ENCODE data around the gene NPM1. TPM values are rescaled to one million over a fixed set of nuclear protein-coding genes. Genes with fewer than 3 reads are reported as not detected.

NPM1 gene
- total RNA-seq, 1 donor from 2014 or later = 544 TPM

DNA sequence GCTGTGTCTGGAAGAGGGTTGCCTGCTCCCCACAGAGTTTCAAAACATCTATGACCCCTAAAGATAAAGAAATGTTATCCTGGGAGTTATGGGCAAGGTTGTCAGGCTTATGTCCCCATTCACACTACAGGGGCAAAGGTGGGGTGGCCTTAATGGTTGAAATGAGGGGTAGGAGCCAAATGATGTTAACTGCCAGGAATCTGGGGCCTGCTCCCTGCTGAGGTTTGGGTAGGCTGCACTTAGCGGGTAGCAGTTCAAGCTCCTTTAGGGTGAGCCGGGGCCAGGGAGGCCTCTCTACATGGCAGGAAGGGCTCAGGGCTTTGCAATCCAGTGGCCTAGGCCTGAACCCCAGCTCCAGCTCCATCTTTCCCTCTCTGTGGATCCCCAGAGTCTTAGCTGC is 34.8 kb downstream of the NPM1 start:
- peak; percentile 38 for DNase-seq (ENCODE audit: low spot score)
- ATAC-seq = no peak
- intact Hi-C loops (cut with DNase I) = no loop called here

DNA sequence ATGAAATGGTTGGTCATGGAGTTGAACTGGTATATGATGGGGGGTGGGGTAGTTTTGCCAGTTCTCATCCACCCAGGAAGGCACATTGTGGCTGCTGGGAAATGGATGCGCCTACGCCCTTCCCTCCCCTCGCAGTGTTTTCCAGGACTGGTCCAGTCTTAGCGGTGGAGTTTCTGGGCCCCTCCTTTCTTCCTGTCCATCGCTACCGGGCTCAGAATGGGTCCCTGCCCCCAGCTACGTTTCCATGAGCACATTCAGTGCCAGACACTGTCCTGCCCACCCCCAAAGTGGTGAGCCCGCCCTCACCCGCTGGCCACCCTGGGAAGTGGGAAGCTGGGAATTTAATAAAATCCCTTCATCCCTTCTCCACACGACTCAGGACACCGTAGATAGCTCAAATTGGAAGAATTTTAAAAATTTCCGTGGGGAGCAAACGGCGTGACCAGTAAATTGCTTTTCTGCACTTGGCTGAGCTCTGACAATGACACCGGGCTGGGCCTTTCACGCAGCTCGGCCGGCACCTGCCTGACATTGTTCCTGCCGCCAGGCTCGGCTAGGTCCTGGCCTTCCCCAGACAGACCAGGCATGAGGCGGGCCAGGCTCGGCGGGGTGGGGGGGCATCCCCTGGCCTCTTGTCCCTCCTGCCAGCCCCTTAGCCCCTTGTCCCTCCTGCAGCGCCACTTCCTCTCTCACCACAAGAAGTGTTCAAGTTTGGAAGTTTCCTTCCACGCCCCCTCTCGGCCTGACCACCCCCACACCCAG is 35.4 kb downstream of the NPM1 start:
- intact Hi-C loops (cut with DNase I) = no loop called here
- no peak for ATAC-seq
- DNase-seq (ENCODE audit: low spot score) = peak; percentile 53

DNA sequence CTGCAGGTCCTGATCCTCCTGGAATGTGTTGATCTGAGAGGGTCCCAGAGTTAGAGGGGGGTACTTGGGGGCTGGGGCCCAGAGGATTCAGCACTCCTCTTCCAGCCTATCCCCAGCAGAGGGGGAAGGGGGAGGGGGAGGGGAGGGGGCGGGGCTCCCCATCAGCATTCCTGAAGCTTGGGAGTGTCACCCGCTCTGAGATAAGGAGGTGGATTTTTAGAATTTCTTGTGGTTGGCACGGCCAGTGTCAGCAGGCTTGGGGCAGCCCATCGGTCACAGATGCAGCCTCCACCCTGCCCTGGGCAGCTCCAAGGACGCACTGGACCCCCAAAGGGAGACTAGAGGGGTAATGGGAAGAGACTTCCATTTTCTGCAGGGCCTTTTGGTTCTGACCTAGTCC is 37.1 kb downstream of the NPM1 start:
- ATAC-seq (no peak), DNase-seq (ENCODE audit: low spot score) (peak; percentile 33)
- intact Hi-C loops (cut with DNase I) = no loop called here

DNA sequence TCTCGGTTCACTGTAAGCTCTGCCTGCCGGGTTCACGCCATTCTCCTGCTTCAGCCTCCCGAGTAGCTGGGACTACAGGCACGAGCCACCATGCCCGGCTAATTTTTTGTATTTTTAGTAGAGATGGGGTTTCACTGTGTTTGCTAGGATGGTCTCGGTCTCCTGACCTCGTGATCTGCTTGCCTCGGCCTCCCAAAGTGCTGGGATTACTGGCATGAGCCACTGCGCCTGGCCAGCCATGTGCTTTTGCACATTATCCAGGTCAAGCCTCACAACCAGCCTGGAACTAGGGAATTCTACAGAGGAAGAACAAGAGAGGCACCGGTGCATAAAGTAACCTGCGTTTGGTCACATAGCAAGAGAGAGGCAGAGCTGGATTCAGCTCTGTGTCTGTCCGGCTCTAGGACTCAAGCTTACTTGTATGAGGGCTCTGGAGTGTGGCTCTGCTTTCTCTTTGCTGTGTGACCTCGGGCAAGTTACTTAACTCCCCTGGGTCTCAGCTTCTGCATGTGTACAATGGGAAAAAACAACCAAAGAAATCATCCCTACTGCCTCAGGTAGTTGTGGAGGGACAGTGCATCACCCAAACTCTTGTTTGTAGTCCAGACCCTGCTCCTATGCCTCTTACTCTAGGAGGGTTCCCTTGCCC is 38.1 kb downstream of the NPM1 start:
- ATAC-seq = no peak
- intact Hi-C loops (cut with DNase I) = no loop called here
- DNase-seq (ENCODE audit: low spot score) = peak; percentile 28

DNA sequence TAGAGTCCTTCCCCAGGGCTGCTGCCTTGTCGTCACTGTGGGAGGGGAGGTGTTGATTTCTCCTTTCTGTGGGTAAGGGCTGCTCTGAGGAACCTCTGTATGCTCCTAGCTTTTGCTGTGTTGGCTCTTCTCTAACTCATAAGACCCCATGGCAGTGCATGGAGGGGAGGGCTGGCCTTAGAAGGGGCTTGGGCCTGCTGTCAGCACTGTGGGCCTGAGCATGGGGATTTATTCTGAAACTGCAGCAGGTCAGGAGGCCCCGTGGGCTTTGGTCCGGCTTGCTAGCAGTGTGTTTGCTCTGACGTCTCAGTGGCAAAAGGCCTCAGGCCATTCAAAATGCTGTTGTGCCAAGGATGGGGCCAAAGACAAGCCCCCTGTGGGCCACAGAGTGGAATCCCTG is 38.6 kb downstream of the NPM1 start:
- DNase-seq (ENCODE audit: low spot score) (peak; percentile 33), ATAC-seq (no peak)
- intact Hi-C loops (cut with DNase I) = no loop called here

DNA sequence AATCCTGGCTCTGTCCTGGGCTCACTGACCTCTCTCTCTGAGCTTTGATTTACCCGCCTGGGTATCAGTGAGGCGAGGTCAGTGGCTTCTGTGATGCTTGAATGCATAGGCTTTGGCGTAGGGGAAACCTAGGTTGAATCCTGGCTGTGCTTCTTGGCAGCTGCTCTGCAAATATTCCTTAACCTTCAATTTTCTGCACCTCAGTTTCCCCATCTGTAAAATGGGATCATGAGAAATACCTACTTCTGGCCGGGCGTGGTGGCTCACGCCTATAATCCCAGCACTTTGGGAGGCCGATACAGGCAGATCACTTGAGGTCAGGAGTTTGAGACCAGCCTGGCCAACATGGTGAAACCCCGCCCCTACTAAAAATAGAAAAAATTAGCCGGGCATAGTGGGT is 39.0 kb downstream of the NPM1 start:
- DNase-seq (ENCODE audit: low spot score) = no peak
- ATAC-seq = no peak
- intact Hi-C loops (cut with DNase I) = no loop called here

DNA sequence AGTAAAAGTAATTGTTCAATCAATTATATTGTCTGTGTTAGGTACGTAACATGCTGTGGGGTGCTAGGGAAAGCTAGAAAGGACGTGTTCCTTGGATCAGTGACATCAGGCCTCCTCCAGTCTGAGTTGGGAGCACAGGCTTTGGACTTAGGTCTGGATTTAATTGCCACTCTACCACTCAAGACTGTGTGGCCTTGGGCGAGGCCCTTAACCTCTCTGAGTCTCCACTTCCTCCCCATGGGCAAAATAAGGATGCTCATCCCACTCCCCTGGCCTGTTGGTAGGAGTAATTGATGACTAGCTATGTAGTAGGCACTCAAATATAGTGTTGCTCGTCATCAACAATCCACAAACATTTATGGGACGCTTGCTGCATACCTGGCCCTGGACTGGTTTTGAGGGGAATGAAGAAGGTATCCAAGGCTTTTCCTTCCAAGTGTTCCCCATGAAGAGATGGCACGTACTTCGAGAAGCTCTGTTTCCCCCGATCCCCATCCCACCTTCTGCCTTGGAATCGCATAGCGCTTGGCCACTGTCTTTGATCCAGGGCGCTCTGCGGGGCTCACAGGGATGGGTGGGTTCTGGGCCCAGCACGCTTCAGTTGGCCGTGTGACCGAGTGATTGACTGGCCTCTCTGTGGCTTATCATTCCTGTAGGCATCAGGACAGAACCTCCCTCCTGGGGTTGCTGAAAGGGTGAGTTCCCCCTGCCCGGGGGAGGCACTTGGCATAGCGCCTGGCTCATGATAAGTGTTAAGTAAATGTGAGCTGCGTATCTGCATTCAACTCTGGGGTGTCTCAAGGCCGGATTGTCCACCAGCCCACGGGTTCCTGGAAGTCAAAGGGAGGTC is 39.9 kb downstream of the NPM1 start:
- intact Hi-C loops (cut with DNase I) = no loop called here
- DNase-seq (ENCODE audit: low spot score) (peak; percentile 53), ATAC-seq (no peak)

DNA sequence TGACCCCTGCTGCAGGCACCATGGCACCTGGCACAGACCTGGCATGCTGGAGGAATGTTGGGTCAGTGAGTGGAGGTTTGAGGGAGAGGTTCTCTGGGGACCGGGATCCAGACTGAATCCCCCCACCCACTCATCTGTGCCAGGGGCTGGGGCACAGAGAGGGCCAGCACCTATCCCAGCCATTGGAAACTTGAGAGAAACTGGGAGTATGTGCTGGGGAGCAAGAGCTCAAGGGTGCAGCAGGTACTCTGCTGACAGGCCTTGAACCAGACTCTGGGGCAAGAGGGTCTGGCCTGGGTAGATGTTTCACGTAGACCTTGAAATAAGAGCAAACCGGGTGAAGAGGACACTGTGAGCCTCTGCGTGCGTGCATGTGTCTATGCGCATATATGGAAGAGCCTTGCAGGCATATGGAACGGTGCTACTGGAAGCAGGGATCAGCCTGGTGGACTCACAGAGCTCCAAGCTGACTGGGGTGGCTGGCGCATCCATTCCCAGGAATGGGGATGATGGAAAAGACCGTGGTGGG is 40.6 kb downstream of the NPM1 start:
- intact Hi-C loops (cut with DNase I) = no loop called here
- ATAC-seq = no peak
- DNase-seq (ENCODE audit: low spot score) = peak; percentile 38

DNA sequence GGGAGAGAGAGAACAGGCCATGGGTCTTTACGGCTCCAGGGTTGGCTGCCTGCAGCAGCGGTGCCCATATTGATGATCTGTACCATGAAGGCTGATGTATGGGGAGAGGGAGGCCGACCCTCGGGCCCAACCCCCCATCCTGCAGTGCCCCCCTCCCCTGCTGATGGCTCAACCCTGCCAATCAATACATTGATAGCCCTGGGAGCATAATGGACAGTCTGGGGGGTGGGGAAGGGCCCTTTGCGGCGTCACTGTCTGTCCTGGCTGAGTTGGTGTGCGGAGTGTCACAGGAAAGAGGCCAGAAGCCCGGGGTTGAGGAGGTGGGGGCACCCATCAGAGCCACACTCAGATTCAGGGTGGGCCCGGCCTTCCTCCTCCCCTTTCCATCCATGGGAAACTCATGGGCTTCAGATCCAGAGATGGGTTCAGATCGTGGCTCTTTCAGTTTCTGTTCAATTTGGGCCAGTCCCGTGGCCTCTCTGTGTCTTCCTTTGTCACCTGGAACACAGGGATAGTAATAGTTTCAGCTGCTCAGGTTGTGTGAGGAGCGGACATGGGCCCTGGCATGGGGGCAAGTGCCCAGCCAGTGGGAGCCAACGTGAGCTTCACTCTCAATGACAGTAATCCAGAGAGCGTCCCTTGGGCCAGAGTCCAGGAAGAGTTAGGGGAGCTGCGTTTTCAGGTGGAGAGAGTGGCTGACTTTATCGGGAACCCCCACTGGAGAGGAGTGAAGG is 41.3 kb downstream of the NPM1 start:
- ATAC-seq = no peak
- peak; percentile 42 for DNase-seq (ENCODE audit: low spot score)
- intact Hi-C loops (cut with DNase I) = no loop called here

DNA sequence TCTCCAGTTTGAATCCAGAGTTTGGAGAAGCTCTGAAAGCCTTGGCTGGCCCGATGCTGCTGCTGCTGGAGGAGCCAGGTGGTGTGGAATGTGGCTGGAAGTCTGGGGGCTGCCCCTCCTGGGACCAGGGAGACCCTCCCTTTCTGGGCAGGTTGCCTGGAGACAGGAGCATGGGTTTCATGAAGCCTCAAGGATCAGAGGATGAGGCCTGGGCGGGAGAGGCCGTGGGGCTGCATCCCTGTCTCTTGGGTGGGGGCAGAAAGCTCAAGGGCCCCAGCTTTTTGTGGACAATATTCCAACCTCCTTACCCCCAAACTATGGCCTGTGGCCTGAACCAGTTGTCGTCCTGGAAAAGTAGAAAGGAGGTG is 41.9 kb downstream of the NPM1 start:
- DNase-seq (ENCODE audit: low spot score) (peak; percentile 36), ATAC-seq (no peak)
- intact Hi-C loops (cut with DNase I) = no loop called here

DNA sequence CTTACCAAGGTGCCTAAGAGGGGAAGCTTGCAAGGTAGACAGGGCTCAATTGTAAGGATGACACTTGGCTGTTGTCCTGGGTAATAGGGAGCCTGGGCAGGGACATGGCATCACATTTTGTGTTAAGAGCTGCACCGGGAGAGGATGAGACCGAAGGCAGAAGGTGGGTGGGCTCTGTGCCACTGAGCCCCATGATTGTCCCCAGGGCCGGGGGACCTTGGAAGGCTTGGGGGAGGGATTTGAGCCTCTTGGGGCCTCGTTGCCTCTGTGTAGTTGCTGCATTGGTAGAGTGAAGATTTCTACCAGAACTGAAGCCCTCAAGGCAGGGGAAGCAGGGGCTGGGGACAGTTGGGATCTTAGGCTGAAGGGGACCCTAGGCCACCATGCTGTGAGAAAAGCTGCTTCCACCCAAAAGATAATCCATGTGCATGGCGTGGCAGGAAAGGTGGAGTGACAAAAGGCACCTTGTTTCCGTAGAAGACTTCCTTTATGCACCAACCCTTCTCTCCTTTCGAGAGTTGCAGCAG is 43.7 kb downstream of the NPM1 start:
- DNase-seq (ENCODE audit: low spot score) (peak; percentile 31), ATAC-seq (no peak)
- intact Hi-C loops (cut with DNase I) = no loop called here

DNA sequence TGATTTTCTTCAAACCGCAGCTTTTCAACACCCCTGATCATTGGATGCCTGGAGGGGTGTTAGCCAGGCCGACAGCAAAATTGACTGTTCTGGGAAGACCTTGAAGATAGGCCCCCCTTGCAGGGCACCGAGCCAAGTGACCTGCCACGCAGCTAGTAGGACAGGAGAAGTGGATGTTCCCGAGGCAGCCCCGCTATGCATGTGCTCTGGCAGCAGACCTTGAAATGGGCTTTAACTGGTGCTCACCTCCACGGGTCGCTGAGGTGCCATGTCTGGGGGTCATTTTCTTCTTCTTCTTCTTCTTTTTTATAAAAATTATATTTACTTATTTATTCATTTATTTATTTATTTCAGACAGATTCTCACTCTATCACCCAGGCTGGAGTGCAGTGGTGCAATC is 44.4 kb downstream of the NPM1 start:
- ATAC-seq (no peak), DNase-seq (ENCODE audit: low spot score) (no peak)
- intact Hi-C loops (cut with DNase I) = no loop called here

DNA sequence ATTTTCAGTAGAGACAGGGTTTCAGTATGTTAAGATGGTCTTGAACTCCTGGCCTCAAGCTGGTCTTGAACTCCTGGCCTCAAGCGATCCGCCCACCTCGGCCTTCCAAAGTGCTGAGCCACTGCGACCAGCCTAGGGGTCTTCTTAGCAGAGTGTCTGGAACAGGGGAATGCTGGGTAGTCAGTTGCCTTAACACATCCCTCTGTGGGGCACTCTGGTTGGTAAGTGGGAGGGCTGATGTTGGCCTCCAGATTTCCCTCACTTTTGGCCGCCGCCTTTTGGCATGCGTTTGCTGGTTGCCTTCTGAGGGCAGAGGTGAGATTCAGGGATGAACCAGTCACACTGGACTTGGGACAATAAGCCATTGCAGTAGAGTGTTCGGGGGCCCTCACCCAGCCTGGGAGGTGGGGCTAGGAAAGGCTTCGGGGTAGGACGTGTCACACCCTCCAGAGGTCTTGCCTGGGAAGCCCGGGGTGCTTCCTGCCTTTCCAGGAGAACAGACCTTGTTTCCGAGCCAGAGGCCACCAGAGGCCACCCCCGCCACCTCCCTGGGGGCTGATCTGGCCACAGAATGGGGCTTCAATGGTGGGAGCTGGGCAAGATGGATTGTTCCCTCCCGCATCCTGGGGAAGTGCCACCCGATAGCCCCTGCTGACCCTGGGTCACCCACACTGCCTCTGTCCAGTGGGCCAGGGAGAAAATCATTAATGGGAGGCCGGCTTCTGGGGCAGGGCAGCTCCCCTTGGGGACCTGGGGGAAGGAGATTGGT is 45.1 kb downstream of the NPM1 start:
- ATAC-seq = no peak
- intact Hi-C loops (cut with DNase I) = no loop called here
- DNase-seq (ENCODE audit: low spot score) = no peak

DNA sequence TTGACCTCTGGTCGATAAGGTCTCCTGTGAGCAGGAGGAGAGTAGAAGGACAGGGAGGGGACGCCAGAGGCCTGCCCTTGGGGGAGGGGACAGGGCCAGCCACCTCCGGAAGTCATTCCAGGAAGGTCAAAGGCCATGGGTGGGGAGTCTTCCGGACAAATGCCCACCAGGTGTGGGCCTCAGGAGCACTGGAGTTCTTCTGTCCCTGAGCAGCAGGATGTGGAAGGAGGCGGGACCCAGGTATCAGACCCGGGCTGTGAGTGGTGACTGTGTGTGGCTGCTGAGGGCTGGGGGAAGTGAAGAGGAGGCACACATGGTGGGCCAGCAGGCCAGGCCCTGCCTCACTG is 45.7 kb downstream of the NPM1 start:
- no peak for DNase-seq (ENCODE audit: low spot score)
- ATAC-seq = no peak
- intact Hi-C loops (cut with DNase I) = no loop called here

DNA sequence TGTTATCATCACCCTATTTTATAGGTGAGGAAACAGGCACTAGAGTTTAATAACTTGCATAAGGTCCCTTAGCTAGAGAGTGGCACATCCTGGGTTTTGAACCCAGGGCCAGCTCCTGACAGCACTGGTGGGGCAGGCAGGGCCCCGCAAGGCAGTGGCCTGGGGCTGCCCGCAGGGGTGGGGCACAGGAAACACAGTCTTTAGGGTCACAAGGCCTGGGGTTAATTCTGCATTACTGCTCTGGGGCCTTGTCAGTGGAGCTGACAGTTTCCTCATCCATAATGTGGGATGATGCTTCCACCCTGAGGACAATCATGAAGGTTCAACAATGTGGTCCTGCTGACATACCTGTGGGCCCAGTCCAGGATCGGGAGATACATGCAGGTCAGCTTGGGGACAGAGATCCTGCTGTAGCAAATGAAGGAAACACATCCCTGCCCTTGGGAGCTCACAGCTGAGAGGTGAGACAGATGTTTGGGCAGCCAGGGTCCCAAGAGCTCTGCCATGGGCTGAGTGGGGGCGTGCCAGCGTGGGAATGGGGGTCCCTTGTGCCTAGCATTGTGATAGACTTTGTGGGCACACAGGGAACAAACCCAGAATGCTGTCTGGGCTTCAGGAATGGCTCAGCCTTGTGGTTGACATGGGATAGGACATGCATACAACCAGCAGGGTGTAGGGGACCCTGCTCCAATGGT is 46.5 kb downstream of the NPM1 start:
- ATAC-seq = no peak
- intact Hi-C loops (cut with DNase I) = no loop called here
- DNase-seq (ENCODE audit: low spot score) = no peak

DNA sequence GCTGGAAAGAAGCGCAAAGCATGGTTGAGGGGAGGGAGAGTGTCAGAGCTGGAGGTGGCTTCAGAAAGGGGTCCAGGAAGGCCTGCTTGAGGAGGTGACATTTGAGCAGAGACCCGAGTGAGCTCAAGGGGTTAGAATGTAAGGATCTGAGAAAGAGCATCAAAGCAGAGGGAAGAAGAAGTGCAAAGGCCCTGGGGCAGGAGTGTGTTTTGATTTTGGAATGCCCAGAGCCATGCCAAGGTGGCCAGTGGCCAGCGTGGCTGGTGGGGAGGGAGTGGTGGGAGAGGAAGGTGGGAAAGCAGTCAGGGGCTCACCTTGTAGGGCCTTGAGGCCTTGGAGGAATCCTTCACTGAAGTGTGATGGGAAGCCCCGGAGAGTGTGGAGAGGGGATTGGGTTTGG is 47.2 kb downstream of the NPM1 start:
- intact Hi-C loops (cut with DNase I) = no loop called here
- ATAC-seq (no peak), DNase-seq (ENCODE audit: low spot score) (no peak)

DNA sequence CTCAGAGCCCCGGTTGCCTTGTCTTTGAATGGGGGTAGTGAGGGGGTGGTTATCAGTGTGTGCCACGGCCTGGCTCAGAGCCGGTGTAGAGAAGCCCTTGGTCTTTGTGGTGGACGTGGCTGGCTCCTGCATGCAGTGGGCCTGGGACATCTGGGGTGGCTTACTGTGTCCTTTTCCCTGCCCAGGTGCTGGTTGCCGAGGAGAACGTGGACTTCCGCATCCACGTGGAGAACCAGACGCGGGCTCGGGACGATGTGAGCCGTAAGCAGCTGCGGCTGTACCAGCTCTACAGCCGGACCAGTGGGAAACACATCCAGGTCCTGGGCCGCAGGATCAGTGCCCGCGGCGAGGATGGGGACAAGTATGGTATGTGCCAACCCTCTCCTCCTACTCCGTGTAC is 48.3 kb downstream of the NPM1 start:
- no peak for ATAC-seq
- no peak for DNase-seq (ENCODE audit: low spot score)
- intact Hi-C loops (cut with DNase I) = no loop called here

DNA sequence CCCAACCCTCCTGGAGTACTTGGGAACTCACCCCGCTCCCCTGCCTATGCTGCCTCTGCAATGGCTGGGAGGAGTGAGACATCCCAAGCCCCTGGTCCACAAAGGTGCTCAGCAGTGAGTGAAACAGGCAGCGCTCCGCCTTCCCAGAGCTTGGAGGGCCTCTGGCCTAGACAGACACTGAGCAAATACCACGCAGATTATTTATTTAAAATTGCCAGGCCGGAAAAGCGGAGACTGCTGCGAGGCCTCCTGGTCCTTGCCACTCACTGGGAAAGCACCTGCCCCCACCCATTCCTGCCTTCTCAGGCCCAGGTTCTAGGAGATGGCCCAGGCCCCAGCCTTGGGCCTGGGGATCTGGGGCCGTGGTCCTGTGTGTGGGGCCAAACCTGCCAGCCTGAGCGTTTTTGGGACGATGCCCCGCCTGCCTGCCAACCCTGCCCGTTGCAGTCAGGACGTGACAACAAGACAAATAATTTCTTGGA is 49.2 kb downstream of the NPM1 start:
- no peak for DNase-seq (ENCODE audit: low spot score)
- intact Hi-C loops (cut with DNase I) = no loop called here
- no peak for ATAC-seq
